Right kidney (tissue), 1 donor: ENCODE results near the gene PRSS48.

ENCODE experiments used
- DNase-seq: peaks from one replicate; pipeline ENCODE4 v3.0.0-alpha.2; 2016

PRSS48 gene

GRCh38 chr4:151318307-151319006 is 41.5 kb downstream of the PRSS48 start:
- DNase-seq = no peak

- DNase-seq = no peak
These were observed 42.5 kb downstream of the PRSS48 start for GRCh38 chr4:151319490-151319889.

GRCh38 chr4:151321586-151321985 is 44.6 kb downstream of the PRSS48 start:
- no peak for DNase-seq

GRCh38 chr4:151322161-151322560 is 45.2 kb downstream of the PRSS48 start:
- DNase-seq = peak; percentile 13

GRCh38 chr4:151322570-151322969 is 45.6 kb downstream of the PRSS48 start:
- DNase-seq = no peak

- peak; percentile 6 for DNase-seq
These were observed 46.7 kb downstream of the PRSS48 start for GRCh38 chr4:151323667-151324066.

GRCh38 chr4:151324124-151324751 is 47.3 kb downstream of the PRSS48 start:
- DNase-seq = peak; percentile 59

GRCh38 chr4:151324752-151325110 is 47.8 kb downstream of the PRSS48 start:
- no peak for DNase-seq

- DNase-seq = peak; percentile 87
These were observed 48.4 kb downstream of the PRSS48 start, which contains the start of gene SH3D19 for GRCh38 chr4:151325111-151325948. SH3D19 (minus strand) TSS chr4:151325605; CDS start chr4:151325352, 253 bp downstream.

- DNase-seq = no peak
These were observed 48.9 kb downstream of the PRSS48 start for GRCh38 chr4:151325949-151326246.

- DNase-seq = no peak
These were observed 52.5 kb downstream of the PRSS48 start for GRCh38 chr4:151329217-151330007.

GRCh38 chr4:151331276-151332042 is 54.5 kb downstream of the PRSS48 start:
- no peak for DNase-seq

- no peak for DNase-seq
These were observed 62.5 kb downstream of the PRSS48 start for GRCh38 chr4:151339467-151339866.

- DNase-seq = no peak
These were observed 63.9 kb downstream of the PRSS48 start for GRCh38 chr4:151340751-151341385.
